Activated T-helper 1 cell treated with anti-CD3 and anti-CD28 coated beads, Interleukin-2, amount 50 U/mL, for 16 hours (primary cell): ENCODE data around the gene ARSB.
"Not testable (repeated sequence)": the region's sequence is repeated elsewhere in the genome, so short reads cannot be mapped to it uniquely, and the experiment has no call there.

Experiments
- DNase-seq, 2 donors: peaks; one replicate each; pipeline ENCODE4 v3.0.0-alpha.2; 2020; ENCODE audit warnings: low read depth in 1 of 2, low spot score in 1 of 2

Gene ARSB

DNA sequence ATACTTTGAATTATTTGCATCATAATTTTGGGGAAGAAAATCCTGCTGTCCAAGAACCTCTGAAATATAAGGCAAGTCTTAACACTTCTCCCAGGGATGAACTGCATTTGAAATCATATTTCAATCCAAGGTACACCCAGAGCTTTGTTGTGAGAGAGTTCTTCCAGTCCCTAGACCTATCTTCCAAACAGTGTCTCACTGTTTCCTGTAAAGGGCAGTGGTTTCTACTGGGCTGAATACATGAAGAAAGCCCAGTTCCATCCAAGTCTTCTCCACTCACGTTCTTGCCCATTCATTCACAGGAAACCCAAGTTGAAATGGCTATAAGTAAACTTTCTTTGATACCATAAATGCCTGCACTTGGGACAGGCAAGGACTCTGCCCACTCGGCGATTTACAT lies 228.3 kb downstream of the ARSB start:
- no peak for DNase-seq

DNA sequence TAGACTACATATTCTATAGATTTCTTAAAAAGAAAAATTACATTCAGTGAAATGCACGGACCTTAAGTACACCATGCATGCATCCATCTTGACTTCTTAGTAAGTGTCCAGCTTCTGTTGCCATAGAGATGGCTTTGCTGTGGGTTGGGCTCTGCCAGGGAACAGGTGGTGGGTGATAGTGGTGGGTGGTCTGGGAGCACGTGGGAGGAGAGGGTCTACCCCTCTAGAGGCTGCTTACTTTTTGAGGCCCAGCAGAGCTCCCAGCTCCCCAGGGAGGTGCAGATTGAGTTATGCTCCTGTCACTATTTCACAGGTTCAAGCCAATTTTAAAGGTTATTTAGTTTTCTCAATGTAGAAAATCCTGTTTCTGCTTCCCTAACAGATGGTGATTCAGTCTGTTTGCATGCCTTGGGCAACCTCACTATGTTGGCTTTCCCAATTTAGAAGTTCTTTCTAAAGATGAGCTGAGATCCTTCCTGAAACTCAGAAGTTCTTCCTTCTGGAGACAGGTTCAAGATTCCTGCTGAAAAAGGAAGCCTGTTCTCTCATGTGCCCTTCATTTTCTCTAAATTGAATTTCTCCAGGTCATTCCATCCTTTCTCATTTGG lies 229.2 kb downstream of the ARSB start:
- DNase-seq, result no peak

GRCh38 chr5:78754655-78755054 lies 230.5 kb downstream of the ARSB start:
- DNase-seq, result no peak

- DNase-seq, result no peak
These were observed 232.0 kb downstream of the ARSB start for GRCh38 chr5:78753093-78753531.

- DNase-seq, result no peak
These were observed 233.2 kb downstream of the ARSB start for GRCh38 chr5:78751872-78752271.

- DNase-seq, result no peak
These were observed 234.8 kb downstream of the ARSB start for GRCh38 chr5:78750281-78750680.

DNA sequence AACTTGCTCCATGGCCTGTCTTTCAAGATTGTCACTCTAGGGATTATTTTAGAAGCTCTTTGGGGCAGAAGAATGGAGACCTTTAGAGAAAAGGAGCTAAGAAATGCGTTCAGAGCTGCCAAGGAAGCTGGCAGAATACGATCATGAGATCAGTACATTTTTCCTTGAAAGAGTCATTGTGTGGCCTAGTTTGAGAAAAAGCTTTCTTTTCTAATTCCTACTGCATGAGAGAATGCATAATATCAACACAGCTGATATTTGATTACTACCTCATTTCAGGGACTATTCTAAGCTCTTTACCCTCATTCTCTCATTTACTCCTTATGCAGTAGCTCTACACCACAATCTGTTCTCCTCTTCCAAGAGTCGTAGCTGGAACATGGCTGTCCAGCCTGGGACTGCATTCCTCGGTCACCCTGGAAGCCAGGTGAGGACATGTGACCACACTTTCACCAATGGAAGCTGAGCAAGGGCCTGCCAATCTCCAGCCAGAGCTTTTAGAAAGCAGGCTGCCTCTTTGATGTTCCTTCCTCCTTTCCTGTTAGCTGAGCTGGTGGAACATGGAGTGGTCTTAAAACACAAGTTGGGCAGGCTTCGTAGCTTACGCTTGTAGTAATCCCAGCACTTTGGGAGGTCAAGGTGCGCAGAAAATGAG lies 237.3 kb downstream of the ARSB start:
- no peak for DNase-seq

DNA sequence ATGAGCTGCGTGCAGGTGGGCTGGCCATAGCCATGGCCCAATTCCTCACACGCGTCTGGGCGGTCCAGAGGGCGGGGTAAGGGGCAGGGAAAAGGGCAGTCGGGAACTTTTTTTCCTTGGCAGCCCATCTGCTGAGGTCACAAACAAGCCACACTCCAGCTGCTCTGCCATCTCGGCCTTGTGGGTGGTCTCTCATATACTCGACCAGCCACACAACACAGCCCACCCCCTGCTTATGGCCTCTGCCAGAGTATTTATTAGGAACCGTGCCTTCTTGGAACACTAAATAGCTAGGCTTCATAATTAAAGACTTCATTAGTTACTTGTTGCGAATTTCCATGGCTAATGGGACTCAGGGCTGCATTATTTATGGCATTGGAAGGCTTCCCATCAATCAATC lies 238.1 kb downstream of the ARSB start:
- DNase-seq, result no peak

DNA sequence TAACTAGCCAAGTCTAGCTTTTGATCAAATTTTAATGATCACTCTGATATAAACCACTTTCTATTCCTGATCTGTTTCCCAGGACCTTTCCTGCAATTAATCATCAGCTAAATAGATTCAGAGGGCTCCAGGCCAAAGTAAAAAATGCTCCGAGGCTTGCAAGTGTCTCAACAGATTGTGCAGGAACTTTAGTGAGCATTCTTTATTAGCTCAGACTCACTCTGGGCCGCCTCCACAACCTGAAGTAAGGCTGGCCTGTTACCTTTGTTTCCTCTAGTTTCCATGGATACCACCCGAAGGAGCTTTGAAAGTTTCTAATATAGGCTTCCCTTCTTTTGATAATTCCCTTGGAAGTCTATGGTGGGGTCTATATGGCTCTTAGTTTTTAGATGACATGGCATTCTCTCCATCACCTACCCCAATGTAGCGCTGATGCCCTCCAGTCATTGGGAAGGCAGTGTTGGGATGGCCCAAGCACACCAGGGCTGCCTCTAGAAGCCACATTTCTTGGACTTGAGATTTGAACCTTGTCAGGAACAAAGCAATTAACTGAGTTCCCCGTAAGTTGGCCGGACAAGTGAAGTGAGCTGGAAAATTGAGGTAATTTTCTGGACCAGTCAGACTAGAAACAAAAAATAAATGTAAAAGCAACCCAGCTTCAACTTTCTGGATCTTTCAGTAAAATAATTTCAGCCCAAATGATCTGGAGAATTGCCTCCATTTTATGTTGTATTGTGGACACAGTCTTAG lies 238.9 kb downstream of the ARSB start:
- no peak for DNase-seq

- DNase-seq, result no peak
These were observed 240.1 kb downstream of the ARSB start for GRCh38 chr5:78744951-78745534.

DNA sequence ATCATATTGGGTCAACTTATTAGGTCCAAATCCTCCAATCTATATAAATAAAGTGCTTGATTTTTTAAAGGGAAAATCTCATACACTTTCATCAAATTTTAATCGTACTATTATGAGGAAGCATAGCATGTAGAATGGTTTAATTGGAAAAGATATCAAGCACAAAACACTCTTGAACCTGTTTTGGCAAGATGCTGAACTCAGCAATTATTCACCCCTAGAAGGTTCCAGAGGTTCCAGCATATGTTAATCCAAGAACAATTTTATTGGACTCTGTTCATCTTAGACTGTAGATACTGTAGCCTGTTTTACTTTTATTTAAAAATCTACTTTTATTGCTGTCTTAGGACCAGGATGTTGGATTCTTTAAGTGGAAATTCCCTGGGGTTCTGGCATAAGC lies 244.1 kb downstream of the ARSB start:
- no peak for DNase-seq

- no peak for DNase-seq
These were observed 246.3 kb downstream of the ARSB start for GRCh38 chr5:78738693-78739300.

DNA sequence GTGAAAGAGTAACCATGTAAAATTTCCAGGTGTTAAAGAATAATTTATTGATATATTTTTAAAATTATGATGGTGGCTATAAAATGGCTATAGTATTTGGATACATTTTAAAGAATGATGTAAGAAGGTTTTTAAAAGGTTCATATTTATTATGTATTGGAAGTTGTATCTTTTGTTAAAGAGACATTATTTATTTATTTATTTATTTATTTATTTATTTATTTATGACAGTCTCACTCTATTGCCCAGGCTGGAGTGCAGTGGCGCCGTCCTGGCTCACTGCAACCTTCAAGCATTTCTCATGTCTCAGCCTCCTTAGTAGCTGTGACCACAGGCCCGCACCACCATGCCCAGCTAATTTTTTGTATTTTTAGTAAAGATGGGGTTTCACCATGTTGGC lies 247.0 kb downstream of the ARSB start:
- DNase-seq, result no peak

DNA sequence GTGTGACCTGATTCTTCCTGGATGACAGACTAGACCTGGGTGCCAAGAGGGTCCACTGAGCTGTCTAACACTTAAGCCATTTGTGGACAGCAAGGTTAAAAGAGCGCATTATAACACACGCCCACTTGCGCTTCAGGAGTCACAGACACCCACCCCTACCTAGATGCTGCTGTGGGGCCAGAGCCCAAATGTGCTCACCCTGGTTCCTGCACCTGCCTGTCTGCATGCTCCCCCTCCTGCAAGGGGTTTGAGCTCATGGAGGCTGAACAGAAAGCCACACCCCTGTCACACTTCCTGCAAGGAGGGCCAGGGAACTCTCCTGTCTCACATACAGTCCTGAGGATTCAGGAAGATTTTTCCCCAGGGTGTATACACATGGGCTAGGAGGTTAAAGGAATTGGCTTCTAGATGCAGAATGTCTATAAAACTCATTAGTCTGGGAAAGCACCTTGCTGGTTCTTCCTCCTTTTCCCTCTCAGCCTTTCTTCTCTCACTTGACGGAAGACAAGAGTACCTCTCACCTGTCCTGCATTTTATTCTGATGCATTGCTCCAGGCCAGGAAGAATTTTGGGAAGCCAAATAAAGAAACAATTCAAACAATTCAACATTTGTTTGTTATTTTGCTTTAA lies 249.2 kb downstream of the ARSB start:
- DNase-seq, result no peak

DNA sequence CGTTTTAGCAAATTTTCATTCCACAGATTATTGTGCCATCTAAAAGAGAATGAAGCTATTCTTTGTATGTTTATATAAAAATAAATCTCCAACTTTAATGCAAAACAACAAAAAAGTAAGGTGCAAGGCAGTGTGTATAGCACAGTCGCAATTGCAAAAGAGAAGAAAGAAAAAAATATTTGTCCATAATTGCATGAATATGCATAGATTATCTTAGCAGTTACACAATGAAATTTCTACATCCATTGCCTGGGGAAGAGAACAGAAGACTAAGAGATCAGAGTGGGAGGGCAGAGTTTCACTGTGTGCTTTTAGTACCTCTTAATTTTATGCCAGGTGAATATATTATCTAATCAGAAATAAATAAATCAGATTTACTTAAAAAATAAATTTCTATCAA lies 250.2 kb downstream of the ARSB start:
- DNase-seq, result no peak

GRCh38 chr5:78734094-78734845 lies 250.8 kb downstream of the ARSB start:
- DNase-seq, result no peak

DNA sequence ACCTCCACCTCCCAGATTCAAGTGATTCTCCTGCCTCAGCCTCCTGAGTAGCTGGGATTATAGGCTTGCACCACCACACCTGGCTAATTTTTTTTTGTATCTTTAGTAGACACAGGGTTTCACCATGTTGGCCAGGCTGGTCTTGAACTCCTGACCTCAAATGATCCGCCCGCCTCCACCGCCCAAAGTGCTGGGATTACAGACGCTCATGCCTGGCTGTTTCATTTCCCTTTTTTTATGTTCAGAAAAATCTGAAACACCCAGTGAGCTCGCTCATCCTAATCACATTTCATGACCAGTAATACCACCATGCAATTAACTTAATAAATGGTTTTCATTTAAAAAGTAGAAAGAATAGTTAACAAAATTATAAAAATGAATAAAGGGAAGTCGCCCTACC lies 252.4 kb downstream of the ARSB start:
- DNase-seq, result not testable (repeated sequence)

DNA sequence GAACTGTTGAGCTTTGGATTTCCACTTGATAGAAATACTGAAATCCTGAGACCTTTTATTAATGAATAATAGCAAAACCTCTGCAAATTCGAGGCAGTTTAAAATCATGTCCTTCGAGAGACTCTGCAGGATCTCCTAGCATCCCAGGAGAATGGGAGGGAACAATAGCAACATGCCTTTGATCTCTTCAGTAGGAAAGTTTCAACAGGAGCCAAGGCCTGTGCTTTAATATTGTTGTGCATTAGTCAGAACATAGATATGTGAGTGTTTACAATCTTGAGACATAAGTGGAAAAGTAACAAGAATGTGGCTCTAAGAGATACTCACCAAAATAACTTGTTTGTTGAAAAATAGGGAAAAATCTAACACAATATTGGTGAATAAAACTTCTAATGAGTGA lies 253.2 kb downstream of the ARSB start:
- no peak for DNase-seq

DNA sequence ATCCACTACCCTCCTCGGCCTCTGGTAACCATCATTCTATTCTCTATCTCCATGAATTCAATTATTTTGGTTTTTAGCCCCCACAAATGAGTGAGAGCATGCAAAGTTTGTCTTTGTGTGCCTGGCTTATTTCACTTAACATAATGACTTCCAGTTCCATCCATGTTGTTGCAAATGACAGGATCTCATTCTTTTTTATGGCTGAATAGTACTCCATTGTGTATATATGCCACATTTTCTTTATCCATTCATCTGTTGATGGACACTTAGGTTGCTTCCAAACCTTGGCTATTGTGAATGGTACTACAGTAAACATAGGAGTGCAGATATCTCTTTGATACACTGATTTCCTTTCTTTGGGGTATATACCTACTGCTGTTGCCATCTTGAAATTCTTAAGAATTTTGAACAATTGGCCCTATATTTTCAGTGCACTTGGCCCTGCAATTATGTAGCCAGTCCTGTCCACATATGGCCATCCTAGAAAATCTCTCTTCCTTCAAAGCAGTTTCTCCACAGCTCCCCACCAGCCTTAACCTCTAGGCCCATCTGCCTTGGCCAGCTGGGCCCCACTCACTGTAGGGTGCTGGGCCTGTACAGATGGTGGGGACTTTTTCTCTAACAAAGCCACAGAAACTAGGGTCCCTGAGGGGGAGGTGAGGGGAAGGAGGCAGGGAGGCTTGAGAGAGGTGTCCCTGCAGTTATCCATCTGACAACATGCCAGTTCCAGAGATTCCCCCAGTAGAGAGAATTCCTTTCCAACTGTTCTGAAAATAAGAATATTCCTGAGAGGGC lies 254.6 kb downstream of the ARSB start:
- no peak for DNase-seq
